ENCODE measurements around the gene ARIH1. TPM values are rescaled to one million over a fixed set of nuclear protein-coding genes. Genes with fewer than 3 reads are reported as not detected.

The ARIH1 gene
- total and polyA plus RNA-seq, 2 of the 8 experiments (the other 6 are each of a cell fraction or from before 2014, with no cell fraction given), result 32.7 to 179 TPM

GRCh38 chr15:72474912-72475628 is 940 bp downstream of the ARIH1 start (continued):
- TF ChIP-seq CHD7 (IDR thresholded peaks at IDR 0.05; ENCODE audit: insufficient replicate concordance, low read length) (no peak), HDAC6 (IDR thresholded peaks at IDR 0.05; ENCODE audit: low read depth, low read length) (no peak), ATF2 (IDR thresholded peaks at IDR 0.05; ENCODE audit: low read length) (no peak), RXRA (IDR thresholded peaks at IDR 0.05; ENCODE audit: insufficient read depth, low read depth, low read length) (no peak), ATF3 (IDR thresholded peaks at IDR 0.05; ENCODE audit: insufficient read depth, low read depth, low read length) (no peak), YY1 (IDR thresholded peaks at IDR 0.05; ENCODE audit: low read depth, low read length) (peak; percentile 76), TEAD4 (IDR thresholded peaks at IDR 0.05; ENCODE audit: low read depth, low read length) (no peak), FOSL1 (IDR thresholded peaks at IDR 0.05; ENCODE audit: insufficient read depth, low read depth, low read length) (no peak)
